Esophagus muscularis mucosa (tissue), 4 donors: ENCODE measurements around the gene PNKP.

Experiments used
- CTCF ChIP-seq, 3 experiments: fragments of 200-600 bp in 2 of 3; fragments of 450-650 bp in 1 of 3; sonication (generic) in 2 of 3; IDR thresholded peaks; one replicate each; pipeline ENCODE4 v1.5.1; 2017 to 2019; ENCODE audit warnings: antibody characterized with exemption in 3 of 3, mild to moderate bottlenecking in 2 of 3, moderate library complexity in 1 of 3
- EP300 ChIP-seq: sonication (generic); formaldehyde crosslinking; IDR thresholded peaks from one replicate; pipeline ENCODE4 v1.6.1; 2017; ENCODE audit warnings: antibody characterized with exemption
- POLR2A ChIP-seq: fragments of 450-650 bp; IDR thresholded peaks from one replicate; pipeline ENCODE4 v1.6.1; 2017; ENCODE audit warnings: antibody characterized with exemption, moderate library complexity, mild to moderate bottlenecking, low read depth
- POLR2AphosphoS5 ChIP-seq, 2 donors: sonication (generic); formaldehyde crosslinking; IDR thresholded peaks; one replicate each; pipeline ENCODE4 v1.6.1; 2017; ENCODE audit warnings: antibody characterized with exemption in 2 of 2

DNA sequence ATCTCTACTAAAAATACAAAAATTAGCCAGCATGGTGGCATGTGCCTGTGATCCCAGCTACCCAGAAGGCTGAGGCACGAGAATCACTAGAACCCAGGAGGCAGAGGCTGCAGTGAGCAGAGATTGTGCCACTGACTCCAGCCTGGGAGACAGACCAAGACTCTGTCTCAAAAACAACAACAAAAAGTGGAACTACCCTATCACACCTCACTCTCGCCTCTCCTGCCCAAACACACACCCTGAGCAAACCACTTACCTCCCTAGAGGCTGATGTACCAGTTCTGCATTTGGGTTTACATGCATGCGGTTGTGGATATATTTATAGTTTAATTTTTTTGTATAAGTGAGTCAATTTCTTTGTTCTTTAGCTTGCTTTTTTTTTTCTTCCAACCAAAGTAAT lies 24.1 kb downstream of the PNKP start:
- TF ChIP-seq POLR2A: no peak
- TF ChIP-seq CTCF (IDR thresholded peaks at IDR 0.05): no peak
- no peak for TF ChIP-seq EP300
- TF ChIP-seq POLR2AphosphoS5 (IDR thresholded peaks at IDR 0.05): no peak
